Aorta (tissue), 5 donors: ENCODE results near the gene JMY. TPM values are rescaled to one million over a fixed set of nuclear protein-coding genes. Genes with fewer than 3 reads are reported as not detected.

ENCODE experiments used
- ATAC-seq: fragments of 200-7000 bp; cut with Tn5 transposase; one replicate; pipeline ENCODE4 v1.9.1; 2022; ENCODE audit warnings: moderate library complexity; ENCODE audit not compliant: low FRiP score
- DNase-seq, 2 donors: peaks; one replicate each; pipeline ENCODE4 v3.0.0-alpha.2; 2020
- H3K27ac ChIP-seq, 2 donors: one replicate each; pipeline ENCODE4 v1.5.1; 2013; ENCODE audit warnings: low read length in 2 of 2, mild to moderate bottlenecking in 2 of 2, moderate library complexity in 2 of 2, control low read depth in 1 of 2, inconsistent platforms in 1 of 2, low read depth in 1 of 2
- H3K27me3 ChIP-seq, 2 donors: one replicate each; pipeline ENCODE4 v1.6.1; 2013; ENCODE audit warnings: control low read depth in 1 of 2, low read length in 1 of 2, mild to moderate bottlenecking in 1 of 2, moderate library complexity in 1 of 2; ENCODE audit not compliant: insufficient read depth in 2 of 2, control insufficient read depth in 1 of 2
- H3K36me3 ChIP-seq, 2 donors: one replicate each; pipeline ENCODE4 v1.6.1; 2013; ENCODE audit warnings: control low read depth in 1 of 2, low read length in 1 of 2, mild to moderate bottlenecking in 1 of 2; ENCODE audit not compliant: insufficient read depth in 2 of 2, control insufficient read depth in 1 of 2
- H3K4me1 ChIP-seq, 2 donors: one replicate each; pipeline ENCODE4 v1.6.1; 2013; ENCODE audit warnings: low read length in 2 of 2, control low read depth in 1 of 2, mild to moderate bottlenecking in 1 of 2, moderate library complexity in 1 of 2; ENCODE audit not compliant: insufficient read depth in 2 of 2, control insufficient read depth in 1 of 2
- H3K4me3 ChIP-seq, 2 donors: one replicate each; pipeline ENCODE4 v1.5.1; 2013; ENCODE audit warnings: low read length in 2 of 2, control low read depth in 1 of 2, mild to moderate bottlenecking in 1 of 2
- H3K9me3 ChIP-seq: one replicate; pipeline ENCODE4 v1.6.1; 2013; ENCODE audit warnings: mild to moderate bottlenecking, low read length; ENCODE audit not compliant: control insufficient read depth
- WGBS, 2 donors: extraction: QIAGEN DNeasy Blood & Tissue Kit; methylation state at CpG; one replicate each; pipeline ENCODE4 v1.1.7; 2013; 5-methylcytosine and 5-hydroxymethylcytosine counted together
- intact Hi-C, 2 donors: fragments of 100-400 bp; cut with DNase I; formaldehyde crosslinking; loops; one replicate each; pipeline versions ENCODE4 v1.14.2 to v1.15.0; 2022
- polyA plus RNA-seq, 2 donors: library from polyadenylated mRNA; stranded (reverse); fragments of 200-250 nt; gene quantifications; one replicate each; pipeline ENCODE4 v1.2.3, GENCODE V29; 2013
- total RNA-seq, 2 donors: library from RNA; stranded (reverse); fragmentation: NEBNext Ultra II Directional; extraction: Animal tissue kit (Norgen Biotek cat#: 25700); gene quantifications; one replicate each; pipeline ENCODE4 v1.2.1, GENCODE V29; 2021
- donor health status: healthy with polysubstance abuse.
- donor health status: Bipolar disorder and iron deficiency.
- donor health status: DM: no; HTN: no; CAD: no.
- donor health status: DM: no; HTN: no; CAD: no.
- donor health status: DM: yes; HTN: yes; CAD: no.

Gene JMY
- total and polyA plus RNA-seq, 4 donors, result 3.0 to 14.1 (median 8.3) TPM

GRCh38 chr5:79261897-79262296 lies 26.0 kb downstream of the JMY start:
- intact Hi-C loops, result no loop called here
- ATAC-seq, result no peak
- DNase-seq, result no peak

DNA sequence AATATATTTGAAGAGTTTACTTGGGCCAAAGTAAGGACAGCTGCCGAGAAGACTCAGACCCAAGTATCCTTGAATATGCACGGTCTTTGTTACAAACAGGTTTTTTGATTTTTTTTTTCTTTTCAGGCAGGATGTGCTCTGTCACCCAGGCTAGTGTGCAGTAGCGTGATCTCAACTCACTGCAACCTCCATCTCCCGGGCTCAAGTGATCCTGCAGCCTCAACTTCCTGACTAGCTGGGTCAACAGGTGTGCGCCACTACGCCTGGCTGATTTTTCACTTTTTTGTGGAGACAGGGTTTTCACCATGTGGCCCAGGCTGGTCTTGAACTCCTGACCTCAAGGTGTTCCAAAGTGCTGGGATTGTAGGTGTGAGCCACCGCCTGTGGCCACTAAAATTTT lies 27.4 kb downstream of the JMY start:
- Histone ChIP-seq H3K27ac (no peak overlapping the region), H3K27me3 (no peaks in the 10 kb centered on the region), H3K9me3 (no peaks in the 10 kb centered on the region), H3K4me1 (no peaks in the 10 kb centered on the region), H3K4me3 (no peak overlapping the region), H3K36me3 (no peaks in the 10 kb centered on the region)
- 93 to 95% methylated on average over 7 of the region's 7 CpGs for WGBS, 2 donors
- no peak for DNase-seq
- ATAC-seq, result no peak
- intact Hi-C loops, result no loop called here

More at GRCh38 chr5:79261897-79262296, 26.0 kb downstream of the JMY start:
- Histone ChIP-seq H3K4me1 (no peaks in the 10 kb centered on the region), H3K36me3 (no peaks in the 10 kb centered on the region), H3K4me3 (no peak overlapping the region), H3K27me3 (no peaks in the 10 kb centered on the region), H3K9me3 (no peaks in the 10 kb centered on the region), H3K27ac (no peak overlapping the region)
- 78 to 84% methylated on average over 4 of the region's 4 CpGs for WGBS, 2 donors

GRCh38 chr5:79267180-79267579 lies 31.2 kb downstream of the JMY start:
- intact Hi-C loops, result no loop called here
- Histone ChIP-seq H3K9me3 (no peaks in the 10 kb centered on the region), H3K27ac (no peak overlapping the region), H3K27me3 (no peaks in the 10 kb centered on the region), H3K4me1 (no peaks in the 10 kb centered on the region), H3K36me3 (no peaks in the 10 kb centered on the region), H3K4me3 (no peak overlapping the region)
- DNase-seq (no peak), ATAC-seq (no peak)

- no peak overlapping the region for H3K4me3 ChIP-seq
- no peaks in the 10 kb centered on the region for H3K9me3 ChIP-seq
- 95 to 97% methylated on average over 3 of the region's 3 CpGs for WGBS, 2 donors
- no peaks in the 10 kb centered on the region for H3K36me3 ChIP-seq
- intact Hi-C loops, result no loop called here
- no peaks in the 10 kb centered on the region for H3K27me3 ChIP-seq
- DNase-seq (no peak), ATAC-seq (no peak)
- H3K4me1 ChIP-seq, result no peaks in the 10 kb centered on the region
- no peak overlapping the region for H3K27ac ChIP-seq
Observed at GRCh38 chr5:79269733-79270166, 33.8 kb downstream of the JMY start.

GRCh38 chr5:79273341-79273740 lies 37.4 kb downstream of the JMY start:
- 95 to 99% methylated on average over 4 of the region's 4 CpGs for WGBS, 2 donors
- Histone ChIP-seq H3K4me3 (no peak overlapping the region), H3K27ac (no peak overlapping the region), H3K36me3 (no peaks in the 10 kb centered on the region), H3K4me1 (no peaks in the 10 kb centered on the region), H3K9me3 (no peaks in the 10 kb centered on the region), H3K27me3 (no peaks in the 10 kb centered on the region)
- DNase-seq (no peak), ATAC-seq (no peak)
- intact Hi-C loops, result no loop called here

- Histone ChIP-seq H3K36me3 (no peaks in the 10 kb centered on the region), H3K27me3 (no peaks in the 10 kb centered on the region), H3K4me1 (no peaks in the 10 kb centered on the region), H3K9me3 (no peaks in the 10 kb centered on the region), H3K4me3 (no peak overlapping the region), H3K27ac (no peak overlapping the region)
- WGBS, 2 donors, result 92 to 94% methylated on average over 3 of the region's 3 CpGs
- DNase-seq (no peak), ATAC-seq (no peak)
- intact Hi-C loops, result no loop called here
Observed at GRCh38 chr5:79284846-79285245, 48.9 kb downstream of the JMY start.

DNA sequence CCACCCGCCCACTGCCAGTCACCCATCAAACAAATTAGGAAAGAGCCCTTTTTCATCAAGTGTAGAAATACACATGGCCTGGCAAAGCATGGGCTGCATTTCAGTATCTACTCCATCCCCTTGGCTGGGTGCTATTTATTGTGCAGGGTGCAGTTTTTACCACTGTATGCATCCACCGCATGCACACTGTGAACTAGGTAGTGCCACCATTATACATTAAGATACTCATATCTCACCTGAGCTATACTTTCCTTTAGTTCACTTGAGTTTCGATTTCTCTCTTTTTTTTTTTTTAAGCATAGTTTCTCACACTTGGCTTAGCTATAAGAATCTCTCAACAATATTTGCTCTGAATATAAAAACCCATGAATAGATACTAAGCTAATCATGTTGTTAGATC lies 49.4 kb downstream of the JMY start:
- H3K27ac ChIP-seq, result no peak overlapping the region
- 96% methylated on average over 3 of the region's 3 CpGs for WGBS, 2 donors
- intact Hi-C loops, result no loop called here

DNA sequence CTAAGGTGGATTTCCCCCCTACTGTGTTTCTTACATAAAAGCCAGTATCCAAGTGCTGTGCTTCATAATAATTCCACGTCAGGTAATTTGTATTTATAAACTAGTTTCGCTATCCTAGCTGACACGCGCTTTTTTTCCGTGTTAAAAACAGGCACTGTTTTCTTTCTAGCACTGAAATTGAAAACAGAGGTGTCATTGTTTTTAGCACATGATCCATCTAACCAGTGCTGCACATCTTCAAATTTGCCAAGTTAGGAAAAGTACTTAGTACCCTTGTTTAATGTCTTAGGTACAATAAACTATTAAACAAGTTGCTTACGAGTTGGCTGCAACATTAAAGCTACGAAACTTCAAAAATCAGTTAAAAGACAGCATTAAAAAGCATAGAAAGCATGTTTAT lies 49.9 kb downstream of the JMY start:
- no peaks in the 10 kb centered on the region for H3K36me3 ChIP-seq
- DNase-seq (no peak), ATAC-seq (no peak)
- no peak overlapping the region for H3K27ac ChIP-seq
- intact Hi-C loops, result no loop called here
- H3K9me3 ChIP-seq, result no peaks in the 10 kb centered on the region
- H3K4me3 ChIP-seq, result no peak overlapping the region
- no peaks in the 10 kb centered on the region for H3K4me1 ChIP-seq
- WGBS, 2 donors, result 91 to 94% methylated on average over 7 of the region's 7 CpGs
- no peaks in the 10 kb centered on the region for H3K27me3 ChIP-seq

More for the DNA sequence above, 49.4 kb downstream of the JMY start:
- DNase-seq (no peak), ATAC-seq (no peak)
- H3K4me1 ChIP-seq, result no peaks in the 10 kb centered on the region
- H3K4me3 ChIP-seq, result no peak overlapping the region
- H3K36me3 ChIP-seq, result no peaks in the 10 kb centered on the region
- H3K9me3 ChIP-seq, result no peaks in the 10 kb centered on the region
- H3K27me3 ChIP-seq, result no peaks in the 10 kb centered on the region

- intact Hi-C loops, result no loop called here
- Histone ChIP-seq H3K4me1 (no peaks in the 10 kb centered on the region), H3K27ac (no peak overlapping the region), H3K4me3 (no peak overlapping the region), H3K9me3 (no peaks in the 10 kb centered on the region), H3K27me3 (no peaks in the 10 kb centered on the region), H3K36me3 (no peaks in the 10 kb centered on the region)
- 94 to 95% methylated on average over 4 of the region's 4 CpGs for WGBS, 2 donors
- no peak for DNase-seq
- no peak for ATAC-seq
Observed at GRCh38 chr5:79287380-79287779, 51.4 kb downstream of the JMY start.
